GM19468 (cell line): ENCODE results near the gene SERPINA4.

Experiments used
- ATAC-seq: cut with Tn5 transposase; IDR thresholded peaks from one replicate; pipeline ENCODE4 v1.9.1; 2021; ENCODE audit warnings: mild to moderate bottlenecking, moderate library complexity, moderate number of reproducible peaks; ENCODE audit not compliant: unreplicated experiment; ENCODE audit errors: extremely low read depth

The SERPINA4 gene

DNA sequence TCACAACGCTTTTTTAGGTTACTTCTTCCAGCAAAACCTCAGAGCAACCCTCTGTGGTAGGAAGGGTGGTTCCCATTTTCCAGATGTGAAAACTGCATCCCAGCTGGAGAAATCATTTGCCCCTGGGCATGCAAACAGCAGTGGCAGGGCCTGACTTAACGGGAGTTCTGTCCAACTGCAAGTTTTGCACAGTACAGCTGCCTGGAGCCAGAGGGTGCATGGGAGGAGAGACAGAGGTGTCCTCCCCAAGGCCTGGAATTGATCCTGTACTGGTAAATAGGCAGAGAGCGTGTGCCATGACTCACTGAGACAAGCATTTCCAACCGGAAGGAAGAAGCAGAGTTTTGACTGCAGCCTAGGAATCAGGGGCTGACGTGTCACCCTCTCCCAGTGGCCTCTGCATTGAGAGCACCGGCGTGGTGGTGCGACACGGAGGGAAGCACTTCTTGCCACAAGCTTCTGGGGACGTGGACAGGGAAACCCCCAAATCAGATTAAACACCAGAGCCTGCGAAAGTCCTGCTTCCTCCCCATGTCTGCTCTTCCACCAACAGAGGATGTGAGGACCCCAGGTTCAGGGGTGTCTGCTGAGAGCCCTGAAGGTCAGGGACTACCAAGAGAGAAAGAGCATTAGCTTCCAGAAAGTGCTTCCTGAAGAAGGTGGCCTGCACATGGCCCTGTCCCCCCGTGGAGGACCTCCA is 19.0 kb upstream of the SERPINA4 start:
- no peak for ATAC-seq

DNA sequence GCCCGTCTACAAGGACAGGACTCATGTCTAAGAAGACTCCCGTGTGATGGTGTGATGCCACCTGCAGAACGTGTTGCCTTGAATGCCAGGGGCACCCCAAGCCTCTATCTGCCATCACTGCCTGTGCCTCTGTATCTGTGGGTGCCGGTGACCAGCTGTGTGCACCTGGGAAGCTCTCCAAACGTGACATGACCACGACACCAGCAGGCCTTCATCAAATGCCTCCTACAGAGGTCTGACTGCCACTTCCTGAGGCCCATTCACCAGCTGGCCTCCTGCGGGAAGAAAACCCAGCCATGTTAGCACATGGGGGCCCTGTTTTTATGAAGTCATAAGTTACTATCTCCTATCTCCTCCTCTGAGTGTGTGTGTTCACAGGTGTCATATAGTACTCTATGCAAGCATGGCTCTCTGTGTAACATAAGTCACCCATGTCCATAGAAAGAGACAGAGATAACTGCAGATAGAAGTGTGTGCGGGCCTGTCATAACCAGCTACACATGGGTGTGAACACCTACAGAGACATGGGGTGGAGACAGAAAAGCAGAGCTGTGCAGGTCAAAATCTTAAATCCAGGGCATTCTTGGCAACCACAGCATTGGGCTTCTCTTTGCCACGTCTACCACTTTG is 18.3 kb upstream of the SERPINA4 start:
- ATAC-seq: no peak

DNA sequence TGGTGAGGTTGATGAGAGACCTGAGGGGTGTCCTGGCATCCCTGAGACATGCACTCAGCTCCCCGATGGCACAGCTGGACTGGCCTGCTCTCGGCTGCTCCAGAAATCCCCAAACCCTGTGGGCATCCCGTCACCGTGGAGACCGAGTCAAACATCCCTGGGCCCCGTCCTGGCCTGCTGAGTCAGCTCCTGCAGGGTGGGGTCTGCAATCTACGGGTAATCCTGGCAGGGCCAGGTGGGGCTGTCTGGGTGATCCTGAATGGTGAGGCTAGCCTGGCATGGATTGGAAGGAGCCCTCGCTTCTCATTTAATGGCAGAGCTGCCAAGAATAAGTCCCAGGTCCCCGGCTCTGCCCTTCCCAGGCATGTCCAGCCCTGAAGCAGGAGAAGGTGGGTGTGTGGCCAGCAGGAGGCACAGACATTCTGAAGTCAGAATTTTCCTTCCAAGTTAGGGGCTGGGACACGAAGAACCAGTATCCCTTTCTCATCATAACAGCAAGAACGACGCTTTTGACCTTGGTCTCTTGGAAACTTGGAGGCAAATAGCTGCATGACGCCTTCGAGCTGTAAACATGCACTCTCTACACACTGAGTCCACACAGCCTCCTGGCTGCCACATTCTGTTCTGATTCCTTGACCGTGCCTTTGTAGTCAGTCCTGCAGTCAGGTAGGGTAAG is 17.7 kb upstream of the SERPINA4 start:
- no peak for ATAC-seq

DNA sequence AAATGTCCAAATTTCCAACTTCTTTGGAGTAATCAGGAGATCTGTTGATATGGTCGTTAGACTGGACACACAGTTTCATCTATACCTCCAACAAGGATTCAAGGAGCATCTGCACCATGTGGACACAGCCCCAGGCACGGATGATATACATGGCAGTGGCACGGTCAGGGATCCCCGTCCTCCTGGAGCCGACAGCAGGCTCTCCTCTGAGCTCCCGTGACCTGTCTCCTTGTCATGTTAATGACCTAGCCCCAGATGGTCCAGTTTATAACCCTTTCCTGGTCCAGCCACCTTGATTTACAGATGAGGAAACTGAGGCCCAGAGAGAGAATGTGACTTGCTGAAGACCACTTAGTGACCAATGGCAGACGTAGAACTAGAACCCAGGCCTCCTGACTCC is 16.5 kb upstream of the SERPINA4 start:
- no peak for ATAC-seq

DNA sequence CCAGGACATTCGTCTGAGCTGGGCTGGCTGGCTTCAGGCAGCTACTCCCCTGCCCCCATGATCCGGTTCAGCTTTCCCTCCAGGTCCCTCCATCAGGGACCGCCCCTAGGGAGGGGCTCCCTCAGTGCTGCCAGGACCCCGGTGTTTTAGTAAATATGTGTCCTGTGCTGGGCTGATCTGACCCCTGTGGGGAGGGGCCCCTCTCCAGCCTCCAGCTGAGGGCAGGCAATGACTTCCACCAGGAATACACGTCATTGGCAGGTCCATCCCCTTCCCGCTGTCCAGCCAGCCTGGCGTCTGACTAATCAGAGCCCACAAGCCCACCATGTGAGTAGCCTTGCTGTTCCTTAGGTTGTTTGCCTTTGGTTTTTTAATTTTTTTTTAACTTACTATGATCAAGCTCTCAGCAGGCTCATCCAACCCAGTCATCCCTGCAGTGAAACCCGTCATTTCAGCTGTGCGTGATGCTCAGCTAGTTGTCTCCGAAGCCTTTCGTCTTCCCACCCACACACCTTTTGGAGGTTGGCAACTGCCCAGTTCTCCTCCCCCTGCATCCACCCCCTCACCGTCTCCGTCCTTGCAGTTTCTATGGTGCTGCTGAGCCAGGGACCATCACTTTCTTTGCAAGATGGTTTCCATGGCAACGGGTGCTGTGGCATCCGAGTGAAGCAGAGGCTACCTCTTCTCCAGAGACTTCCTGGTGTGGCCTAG is 16.0 kb upstream of the SERPINA4 start:
- ATAC-seq: no peak

DNA sequence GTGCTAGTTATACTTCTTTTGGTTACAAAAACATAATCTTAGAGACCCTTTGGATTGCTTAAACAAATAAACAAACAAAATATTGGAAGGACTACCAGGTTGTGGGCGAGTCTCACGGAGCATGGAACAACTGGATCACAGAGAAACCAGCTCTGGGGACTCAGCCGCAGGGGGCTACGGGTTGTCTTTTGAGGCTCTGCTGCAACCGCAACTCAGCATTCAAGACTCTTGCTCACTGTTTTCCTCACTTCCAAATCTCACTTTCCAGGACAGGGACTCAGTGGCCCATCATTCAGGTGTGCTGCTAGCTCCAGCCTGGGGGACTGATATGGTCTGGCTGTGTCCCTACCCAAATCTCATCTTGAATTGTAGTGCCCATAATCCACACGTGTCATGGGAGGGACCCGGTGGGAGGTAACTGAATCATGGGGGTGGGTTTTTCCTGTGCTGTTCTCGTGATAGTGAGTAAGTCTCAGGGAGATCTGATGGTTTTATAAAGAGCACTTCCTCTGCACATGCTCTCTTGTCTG is 14.0 kb upstream of the SERPINA4 start:
- ATAC-seq: no peak

DNA sequence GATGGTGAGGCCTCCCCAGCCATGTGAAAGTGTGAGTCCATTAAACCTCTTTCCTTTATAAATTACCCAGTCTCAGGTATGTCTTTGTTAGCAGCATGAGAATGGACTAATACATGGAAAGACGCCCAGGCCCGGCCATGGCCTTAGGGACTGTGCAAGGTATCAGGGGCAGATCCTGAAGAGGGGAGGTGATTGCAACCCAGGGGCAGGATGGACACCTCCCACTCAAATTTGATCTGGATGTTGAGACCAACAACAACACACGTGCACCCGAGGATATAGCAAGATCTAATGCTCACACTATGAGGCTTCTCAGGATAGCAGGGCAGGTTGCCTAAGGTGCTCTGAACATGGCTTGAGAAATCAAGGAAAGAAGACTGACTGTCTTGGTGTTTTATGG is 13.5 kb upstream of the SERPINA4 start:
- ATAC-seq: no peak

DNA sequence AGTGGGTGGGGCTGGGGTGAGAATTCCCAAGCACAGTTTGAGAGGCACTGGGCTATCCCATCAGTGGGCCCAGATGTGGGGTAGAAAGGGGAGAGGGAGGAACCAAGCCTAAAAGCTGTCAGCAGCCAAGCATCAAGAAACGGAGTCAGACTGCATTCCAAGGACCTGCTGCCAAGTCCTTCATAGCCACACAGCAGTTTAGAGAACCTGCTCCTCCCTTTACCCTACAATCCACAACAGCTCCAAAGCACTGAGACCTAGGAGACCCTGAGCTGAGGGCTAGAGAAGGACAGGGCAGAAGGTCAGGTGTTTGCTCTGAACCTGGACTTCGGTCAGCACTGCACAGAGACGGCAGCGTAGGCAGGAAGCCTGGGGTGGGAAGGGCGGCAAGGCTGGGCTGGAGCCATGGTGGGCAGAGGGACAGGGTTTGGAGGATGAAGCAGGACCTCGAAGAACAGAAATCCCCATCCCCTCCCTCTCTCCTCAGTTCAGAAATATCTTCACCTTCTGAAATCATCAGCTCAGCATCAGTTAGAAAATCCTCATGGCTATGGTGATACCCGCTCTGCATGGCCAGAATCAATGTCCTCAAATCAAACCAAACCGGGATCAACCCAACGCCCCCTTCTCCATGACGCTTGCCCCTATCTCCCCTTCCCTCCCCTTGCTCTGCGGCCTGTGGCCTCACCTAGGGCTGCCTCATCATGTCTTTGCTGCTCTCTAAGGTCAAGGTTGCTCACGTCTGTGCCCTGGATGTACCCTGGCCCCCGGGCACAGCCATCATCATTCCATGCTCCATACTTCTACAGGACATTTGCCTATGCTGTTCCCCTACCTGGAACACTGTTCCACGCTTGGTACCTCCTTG is 12.9 kb upstream of the SERPINA4 start:
- ATAC-seq: no peak

DNA sequence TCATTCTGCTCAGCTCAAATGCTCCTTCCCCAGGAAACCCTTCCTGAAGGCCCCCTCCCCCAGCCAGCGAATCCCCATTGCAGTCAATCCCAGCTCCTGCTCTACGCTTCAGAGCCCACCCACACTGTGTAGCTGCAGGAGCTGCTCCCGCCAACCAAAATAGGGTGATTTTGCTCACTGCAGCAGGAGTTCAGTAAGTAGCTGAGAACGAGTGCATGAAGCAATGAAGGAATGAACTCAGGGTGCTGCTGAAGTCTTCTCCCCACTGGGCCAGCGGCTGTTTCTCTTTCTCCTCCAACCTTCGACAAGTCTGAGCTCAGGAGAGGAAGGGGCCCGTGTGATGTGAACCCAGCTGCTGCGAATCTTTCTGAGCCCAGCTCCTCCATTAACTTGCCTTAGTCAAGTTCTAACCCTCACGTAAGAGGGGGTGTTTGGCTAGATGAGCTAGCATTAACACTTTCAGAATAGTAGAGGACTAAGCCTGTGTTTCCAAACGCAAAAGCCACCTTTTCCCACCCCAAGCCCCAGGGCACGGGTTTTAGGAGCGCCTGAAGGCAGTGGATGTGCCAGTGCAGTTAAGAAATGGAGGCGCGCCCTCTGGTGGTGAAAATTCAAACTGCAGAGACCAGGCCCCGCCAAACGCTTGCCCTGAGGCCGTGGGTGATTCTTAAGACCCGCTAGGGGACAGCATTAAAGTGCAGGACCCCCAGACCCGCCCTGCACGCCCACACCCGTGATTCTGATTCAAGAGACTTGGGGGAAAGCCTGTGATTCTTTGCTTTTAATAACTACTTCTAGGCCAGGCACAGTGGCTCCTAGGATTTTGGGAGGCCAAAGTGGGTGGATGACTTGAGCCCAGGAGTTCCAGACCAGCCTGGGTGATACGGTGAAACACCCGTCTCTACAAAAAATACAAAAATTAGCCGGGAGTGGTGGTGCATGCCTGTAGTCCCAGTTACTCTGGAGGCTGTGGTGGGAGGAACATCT is 11.9 kb upstream of the SERPINA4 start:
- no peak for ATAC-seq

DNA sequence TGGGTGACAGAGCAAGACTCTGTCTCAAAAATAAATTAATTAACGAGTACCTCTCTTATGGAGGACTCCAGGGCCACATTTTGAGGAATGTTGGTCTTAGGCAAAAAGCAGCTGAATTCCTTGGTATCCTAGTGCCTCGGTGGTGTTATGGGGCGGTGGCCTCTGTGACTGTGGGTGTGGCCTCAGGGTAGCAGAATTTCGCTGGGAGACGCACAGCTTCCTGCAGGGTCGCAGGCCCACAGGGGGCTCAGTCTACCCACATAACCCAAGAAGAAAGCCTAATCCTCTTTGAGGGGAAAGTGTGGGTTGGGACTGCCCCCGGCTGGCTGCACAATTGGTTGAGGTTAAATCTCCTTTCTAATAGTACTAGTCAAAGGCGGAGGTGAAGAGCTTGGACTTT is 11.2 kb upstream of the SERPINA4 start:
- no peak for ATAC-seq

DNA sequence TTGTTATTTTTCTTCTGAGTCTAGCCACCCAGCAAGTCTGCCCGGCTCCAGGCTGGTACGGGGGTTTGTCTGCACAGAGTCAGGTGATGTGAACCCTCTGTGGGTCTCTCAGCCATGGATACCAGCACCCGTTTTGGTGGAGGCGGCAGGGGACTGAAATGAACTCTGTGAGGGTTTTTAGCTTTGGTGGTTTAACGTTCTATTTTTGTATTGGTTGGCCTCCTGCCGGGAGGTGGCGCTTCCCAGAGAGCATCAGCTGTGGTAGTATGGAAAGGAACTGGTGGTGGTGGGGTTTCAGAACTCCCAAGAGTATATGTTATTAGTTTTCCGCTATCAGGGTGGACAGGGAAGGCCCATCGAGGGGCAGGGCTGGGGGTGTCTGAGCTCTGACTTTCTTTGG is 5.3 kb upstream of the SERPINA4 start:
- ATAC-seq: no peak

DNA sequence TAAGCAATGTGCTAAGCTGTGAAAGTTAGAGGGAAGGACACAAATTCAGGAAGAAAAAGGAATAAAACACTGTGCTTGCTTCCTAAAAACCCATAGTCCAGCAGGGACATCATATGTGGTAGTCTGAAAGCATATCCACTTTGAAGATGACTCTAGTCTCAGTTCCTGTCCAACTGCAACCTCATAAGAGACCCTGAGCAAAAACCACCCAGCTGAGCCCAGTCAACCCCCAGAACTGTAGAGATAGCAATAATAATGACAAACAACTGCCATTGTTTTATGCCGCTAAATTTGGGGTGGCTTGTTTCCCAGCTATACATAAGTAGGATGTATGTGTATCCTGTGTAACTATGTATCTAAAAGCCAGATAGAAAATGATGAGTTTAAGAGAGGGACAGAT is 3.9 kb upstream of the SERPINA4 start:
- ATAC-seq: no peak

DNA sequence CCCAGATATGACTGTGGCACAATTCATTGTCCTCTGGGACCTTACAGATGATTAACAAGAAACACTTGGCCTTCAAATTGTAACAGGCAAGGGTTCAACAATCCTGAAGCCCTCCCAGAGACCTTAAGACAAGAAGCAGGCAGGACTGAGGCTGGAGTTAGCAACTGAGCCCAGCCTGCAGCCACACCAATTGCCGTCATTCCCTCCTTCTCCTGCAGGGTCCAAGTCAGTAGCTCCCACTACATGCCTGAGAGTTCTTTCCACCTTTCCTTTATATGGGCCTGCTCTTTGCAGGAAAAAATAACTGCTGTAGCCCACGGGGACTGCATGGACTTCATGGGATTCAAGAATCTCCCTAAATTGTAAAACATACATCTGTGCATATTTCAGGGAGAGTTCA is 2.4 kb upstream of the SERPINA4 start:
- ATAC-seq: no peak

DNA sequence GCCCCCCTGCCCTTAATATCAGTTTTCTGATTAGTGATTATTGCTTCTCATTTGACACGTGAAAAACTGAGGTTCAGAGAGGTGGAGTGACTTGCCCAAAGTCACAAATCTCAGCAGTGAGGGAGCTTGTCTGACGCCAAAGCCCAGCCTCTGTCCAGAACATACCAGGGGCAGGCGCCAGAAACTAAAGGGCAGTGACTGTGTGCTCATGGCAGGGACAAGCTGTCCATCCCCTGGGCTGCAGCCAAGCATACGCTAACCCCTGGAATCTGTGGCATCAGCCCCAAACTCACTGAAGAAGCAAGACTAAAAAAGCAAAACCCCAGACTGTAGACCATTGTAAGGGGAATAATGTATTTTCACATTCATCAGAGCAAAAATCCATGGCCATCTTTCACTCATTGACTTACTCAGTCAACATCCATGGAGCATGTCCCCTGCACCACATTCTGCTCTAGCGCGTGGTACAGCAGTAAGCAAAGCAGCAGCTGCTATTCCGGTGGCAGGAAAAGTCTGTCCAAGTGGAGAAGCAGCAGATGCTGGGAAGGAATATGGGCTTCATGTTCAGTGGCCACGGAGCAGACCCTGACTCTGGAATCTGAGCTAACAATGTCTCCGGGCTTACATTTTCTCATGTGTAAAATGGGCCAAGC is 1.5 kb upstream of the SERPINA4 start:
- no peak for ATAC-seq

DNA sequence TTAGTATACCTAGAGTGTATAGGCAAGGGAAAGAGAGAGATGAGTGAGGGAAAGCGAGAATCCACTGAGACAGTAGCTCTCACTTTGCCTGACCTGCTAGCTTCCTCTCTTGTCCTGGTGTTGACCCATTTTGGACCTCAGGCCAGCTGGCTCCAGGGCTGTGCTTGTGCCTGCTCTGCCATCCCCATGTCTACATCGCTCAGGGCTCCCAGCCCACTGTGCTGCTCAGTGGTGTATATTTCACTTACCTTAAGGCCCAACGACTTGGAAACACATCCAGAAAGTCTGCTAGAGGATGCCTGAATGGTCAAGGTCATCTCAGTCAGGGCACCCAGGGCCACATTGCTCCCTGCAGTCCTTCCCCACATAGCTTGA is 964 bp upstream of the SERPINA4 start:
- no peak for ATAC-seq

DNA sequence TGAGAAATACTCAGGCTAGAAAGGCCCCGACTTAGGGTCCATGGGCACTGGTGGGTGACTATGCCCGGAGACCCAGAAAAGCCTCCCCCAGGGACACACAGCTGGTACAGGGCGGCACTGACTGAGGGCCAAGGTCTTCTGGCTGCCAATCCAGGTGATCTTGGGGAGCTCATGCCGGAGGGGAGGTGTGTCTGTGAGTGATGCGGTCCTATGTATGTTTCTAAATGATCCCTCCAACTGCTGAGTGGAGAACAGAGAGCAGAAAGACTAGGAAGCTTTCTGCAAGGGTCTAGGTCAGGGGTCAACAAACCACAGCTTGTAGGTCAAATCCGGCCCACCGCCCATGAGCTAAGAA is 391 bp downstream of the SERPINA4 start:
- ATAC-seq: no peak

DNA sequence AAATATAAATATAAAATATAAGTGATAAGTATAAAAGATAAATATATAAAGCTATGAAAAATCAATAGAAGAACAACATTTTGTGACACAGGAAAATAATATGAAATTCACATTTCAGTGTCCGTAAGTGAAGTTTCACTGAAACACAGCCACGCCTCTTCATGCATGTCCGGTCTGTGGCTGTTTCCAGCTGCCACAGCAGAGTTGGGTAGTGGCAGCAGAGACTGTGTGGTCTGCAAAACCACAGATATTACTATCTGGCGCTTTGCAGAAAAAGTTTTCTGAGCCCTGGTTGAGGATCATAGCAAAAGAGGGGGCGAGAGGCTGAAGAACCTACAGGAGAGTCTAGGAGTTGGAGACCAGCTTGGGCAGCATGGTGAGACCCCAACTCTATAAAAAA is 780 bp downstream of the SERPINA4 start:
- ATAC-seq: no peak
